GM10248 (cell line): Measurements from ENCODE around the gene TUBE1.
"Not testable (repeated sequence)": the region's sequence is repeated elsewhere in the genome, so short reads cannot be mapped to it uniquely, and the experiment has no call there.

Experiments
- CTCF ChIA-PET: fragments of 300-600 bp; sonication (Branson Sonifier 250); formaldehyde crosslinking; extraction: SDS; loops from one replicate; lab custom pipeline; 2021; ENCODE audit warnings: antibody characterized with exemption; lab: Yijun Ruan, JAX
- POLR2A ChIA-PET: fragments of 350-650 bp; sonication (Branson Sonifier 250); formaldehyde crosslinking; extraction: SDS; loops from one replicate; lab custom pipeline; 2020; ENCODE audit warnings: antibody characterized with exemption; lab: Yijun Ruan, JAX
- DNase-seq: peaks from one replicate; pipeline ENCODE4 v3.0.0; 2012; ENCODE audit errors: extremely low spot score
- TF ChIP-seq, protein P1 (sequence below): IDR thresholded peaks from 2 replicates; pipeline ENCODE4 v1.5.1; 2012; ENCODE audit warnings: mild to moderate bottlenecking, low read depth; ENCODE audit errors: extremely low read depth, missing control alignments, control extremely low read depth

TUBE1 gene

DNA sequence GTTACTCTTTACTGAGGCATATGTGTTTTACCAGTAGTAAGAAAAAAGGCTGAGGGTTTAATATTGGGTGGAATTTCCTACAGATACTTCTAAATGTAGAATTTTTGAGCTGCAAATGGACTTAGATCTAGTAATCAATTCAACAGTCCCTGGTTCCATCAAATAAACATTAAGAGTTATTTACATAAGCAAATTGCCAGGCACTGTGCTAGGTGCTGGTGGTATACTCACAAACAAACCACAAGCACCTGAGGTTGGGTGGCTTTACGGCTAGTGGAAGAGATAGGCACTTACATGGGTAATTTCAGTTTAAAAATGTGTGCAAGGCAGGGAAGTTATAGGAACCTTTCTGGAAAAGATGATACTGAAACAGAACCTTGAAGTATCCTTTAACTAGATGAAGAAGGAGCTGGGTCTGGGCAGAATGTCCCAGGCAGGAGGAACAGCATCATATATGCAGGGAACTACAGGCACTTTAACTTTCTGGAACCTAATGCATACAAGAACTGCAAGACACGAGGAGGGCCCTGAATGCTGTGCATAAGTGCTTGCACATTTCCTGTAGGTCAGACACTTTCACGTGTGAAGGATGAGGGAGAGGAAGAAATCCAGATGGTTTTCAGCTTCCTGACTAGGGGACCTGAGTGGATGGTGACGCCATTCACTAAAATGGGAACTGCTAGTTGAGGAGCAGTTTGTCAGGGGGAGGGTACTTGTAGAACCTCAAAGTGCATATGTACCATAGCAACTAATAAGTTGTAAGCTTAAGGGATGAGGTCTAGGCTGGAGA, 28.8 kb downstream of the TUBE1 start:
- ChIA-PET CTCF (interaction anchor here (1.1 to 1.9 kb wide), 5 partner anchors 11 to 105 kb away, joined by 3 to 10 read pairs (median 3); no protein-coding TSS in a partner anchor), POLR2A (no interaction called here)
- TF ChIP-seq, protein P1, sequence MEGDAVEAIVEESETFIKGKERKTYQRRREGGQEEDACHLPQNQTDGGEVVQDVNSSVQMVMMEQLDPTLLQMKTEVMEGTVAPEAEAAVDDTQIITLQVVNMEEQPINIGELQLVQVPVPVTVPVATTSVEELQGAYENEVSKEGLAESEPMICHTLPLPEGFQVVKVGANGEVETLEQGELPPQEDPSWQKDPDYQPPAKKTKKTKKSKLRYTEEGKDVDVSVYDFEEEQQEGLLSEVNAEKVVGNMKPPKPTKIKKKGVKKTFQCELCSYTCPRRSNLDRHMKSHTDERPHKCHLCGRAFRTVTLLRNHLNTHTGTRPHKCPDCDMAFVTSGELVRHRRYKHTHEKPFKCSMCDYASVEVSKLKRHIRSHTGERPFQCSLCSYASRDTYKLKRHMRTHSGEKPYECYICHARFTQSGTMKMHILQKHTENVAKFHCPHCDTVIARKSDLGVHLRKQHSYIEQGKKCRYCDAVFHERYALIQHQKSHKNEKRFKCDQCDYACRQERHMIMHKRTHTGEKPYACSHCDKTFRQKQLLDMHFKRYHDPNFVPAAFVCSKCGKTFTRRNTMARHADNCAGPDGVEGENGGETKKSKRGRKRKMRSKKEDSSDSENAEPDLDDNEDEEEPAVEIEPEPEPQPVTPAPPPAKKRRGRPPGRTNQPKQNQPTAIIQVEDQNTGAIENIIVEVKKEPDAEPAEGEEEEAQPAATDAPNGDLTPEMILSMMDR = no peak
- DNase-seq = no peak

DNA sequence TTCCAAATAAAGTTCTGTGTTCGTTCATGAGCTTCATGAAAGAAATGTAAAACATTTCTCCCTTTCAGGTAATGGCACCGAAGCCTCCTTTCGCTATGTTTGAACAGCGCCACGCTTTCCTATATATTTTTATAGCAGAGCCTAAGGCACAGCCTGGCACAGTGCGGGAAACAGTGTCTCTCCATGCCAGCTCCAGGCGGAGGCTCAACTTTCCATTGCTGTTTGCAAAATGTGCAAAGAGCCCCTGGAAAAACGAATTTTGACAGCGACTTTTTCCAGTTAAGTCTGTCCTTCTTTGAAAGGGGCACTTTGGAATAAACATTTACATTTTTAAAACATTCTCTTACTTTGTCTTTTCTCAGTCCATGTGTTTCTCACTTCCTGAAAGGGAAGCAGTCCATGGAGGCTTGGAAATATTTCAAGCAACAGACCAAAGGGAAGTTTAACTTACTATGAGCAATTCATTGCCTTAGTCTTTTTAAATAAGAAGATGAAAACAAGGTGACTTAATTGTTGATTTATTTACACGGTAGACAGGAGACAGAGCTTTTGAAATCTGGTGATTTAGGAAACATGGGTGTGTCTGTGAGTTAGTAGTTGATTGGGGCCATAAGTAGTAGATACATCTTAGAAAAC, 32.6 kb downstream of the TUBE1 start:
- POLR2A ChIA-PET = no interaction called here
- CTCF ChIA-PET = interaction anchor here (1.3 to 2.4 kb wide), 5 partner anchors 10 to 32 kb away, joined by 4 to 8 read pairs (median 4); no protein-coding TSS in a partner anchor

DNA sequence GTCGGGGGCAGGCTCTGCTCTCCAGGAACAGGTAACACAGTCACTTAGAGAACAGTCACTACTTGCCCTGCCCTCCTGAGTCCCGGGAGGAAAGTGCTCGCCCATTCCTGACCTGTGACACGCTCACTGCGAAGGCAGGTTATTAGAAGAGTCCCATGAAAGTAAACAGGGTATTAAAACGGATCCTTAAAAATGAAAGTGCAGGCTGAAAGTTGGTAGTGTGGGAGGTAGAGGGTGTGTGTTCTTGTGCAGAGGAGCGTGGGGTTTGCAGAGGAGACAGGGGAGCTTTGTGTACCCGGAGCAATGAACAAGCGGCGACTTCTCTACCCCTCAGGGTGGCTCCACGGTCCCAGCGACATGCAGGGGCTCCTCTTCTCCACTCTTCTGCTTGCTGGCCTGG, 33.3 kb downstream of the TUBE1 start, which contains the start of gene CCN6:
Gene CCN6 (plus strand): TSS at position 104 of the 400 bp plus-strand sequence. CDS start 254 bp downstream, at position 358.
- no peak for DNase-seq
- POLR2A ChIA-PET = no interaction called here
- TF ChIP-seq, protein P1 = no peak
- CTCF ChIA-PET = interaction anchor here (1.5 to 1.6 kb wide), 2 partner anchors 9 to 11 kb away, joined by 4 to 5 read pairs; no protein-coding TSS in a partner anchor

More for the DNA sequence above, 32.6 kb downstream of the TUBE1 start:
- TF ChIP-seq, protein P1 = no peak
- DNase-seq = no peak

DNA sequence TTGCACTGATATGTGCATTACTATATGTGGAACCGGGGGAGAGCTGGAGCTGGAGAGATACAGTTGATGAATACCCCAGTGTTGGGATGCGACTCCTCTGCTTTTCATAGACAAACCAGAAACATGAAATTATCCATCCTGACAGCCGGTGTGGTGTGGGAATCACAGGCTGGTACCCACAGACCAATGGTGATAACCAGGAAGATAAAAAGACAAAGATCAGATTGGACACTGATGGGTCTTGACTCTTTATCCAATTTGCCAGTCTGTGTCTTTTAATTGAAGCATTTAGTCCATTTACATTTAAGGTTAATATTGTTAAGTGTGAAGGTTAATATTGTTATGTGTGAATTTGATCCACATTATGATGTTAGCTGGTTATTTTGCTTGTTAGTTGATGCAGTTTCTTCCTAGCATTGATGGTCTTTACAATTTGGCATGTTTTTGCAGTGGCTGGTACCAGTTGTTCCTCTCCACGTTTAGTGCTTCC, 36.0 kb downstream of the TUBE1 start:
- DNase-seq, POLR2A ChIA-PET: not testable (repeated sequence)
- CTCF ChIA-PET = interaction anchor here (1.0 to 2.5 kb wide), 8 partner anchors 10 to 342 kb away, joined by 3 to 15 read pairs (median 4); no protein-coding TSS in a partner anchor

DNA sequence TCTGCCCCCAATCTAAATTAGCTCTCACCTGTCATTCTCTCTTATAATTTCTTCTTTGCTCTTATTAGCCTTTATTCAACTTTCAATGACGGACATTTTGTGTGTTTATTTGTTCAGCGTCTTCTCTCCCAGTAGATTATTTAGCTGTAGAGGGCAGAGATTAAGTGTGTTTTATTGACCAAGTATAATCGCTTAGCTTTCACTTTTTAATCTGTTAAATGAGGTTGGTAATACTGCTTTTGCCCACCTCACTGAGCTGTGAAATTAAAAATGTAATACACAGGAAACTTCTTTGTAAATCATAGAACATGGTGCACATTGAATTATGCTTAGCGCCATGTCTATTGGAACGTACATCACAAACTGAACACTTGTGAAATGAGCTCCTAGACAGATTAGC, 36.9 kb downstream of the TUBE1 start:
- POLR2A ChIA-PET = no interaction called here
- no peak for DNase-seq
- CTCF ChIA-PET = interaction anchor here (0.9 to 2.5 kb wide), 12 partner anchors 9 to 342 kb away, joined by 3 to 15 read pairs (median 4); no protein-coding TSS in a partner anchor
- TF ChIP-seq, protein P1 = no peak

DNA sequence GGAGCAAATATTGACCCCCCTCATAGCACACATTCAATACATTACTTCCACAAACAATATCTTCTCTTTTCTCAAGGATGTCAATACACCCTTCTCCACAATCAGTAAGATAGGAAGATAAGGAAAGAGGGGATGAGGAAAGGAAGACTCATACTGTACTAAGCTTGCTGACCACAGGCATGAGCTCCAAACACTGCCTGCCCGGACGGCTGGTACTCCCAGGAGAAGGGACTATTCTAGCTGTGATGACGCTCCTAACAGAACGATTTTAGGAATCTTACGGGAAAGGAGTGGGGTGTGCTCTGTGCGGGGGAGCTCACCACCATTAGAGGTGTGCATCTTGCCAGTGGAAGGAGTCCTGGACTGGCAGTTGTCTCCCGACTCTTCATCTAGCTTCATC, 37.3 kb downstream of the TUBE1 start:
- DNase-seq = no peak
- CTCF ChIA-PET = interaction anchor here (0.9 to 2.5 kb wide), 11 partner anchors 9 to 341 kb away, joined by 3 to 15 read pairs (median 4); no protein-coding TSS in a partner anchor
- TF ChIP-seq, protein P1 = no peak
- POLR2A ChIA-PET = no interaction called here
